HG03520 (cell line): ENCODE data around the gene ASZ1.

ENCODE experiments used
- ATAC-seq: cut with Tn5 transposase; IDR thresholded peaks from one replicate; pipeline ENCODE4 v1.9.1; 2021; ENCODE audit warnings: mild to moderate bottlenecking, moderate library complexity; ENCODE audit not compliant: unreplicated experiment

Gene ASZ1

GRCh38 chr7:117403737-117404136 lies 23.6 kb downstream of the ASZ1 start:
- ATAC-seq: no peak

GRCh38 chr7:117402109-117402508 lies 25.2 kb downstream of the ASZ1 start:
- no peak for ATAC-seq

GRCh38 chr7:117401293-117402002 lies 25.8 kb downstream of the ASZ1 start:
- peak; percentile 85 for ATAC-seq

GRCh38 chr7:117399820-117400422 lies 27.4 kb downstream of the ASZ1 start:
- no peak for ATAC-seq

- no peak for ATAC-seq
These were observed 31.6 kb downstream of the ASZ1 start for GRCh38 chr7:117395743-117396142.

GRCh38 chr7:117393781-117394180 lies 33.5 kb downstream of the ASZ1 start:
- ATAC-seq: no peak

GRCh38 chr7:117389871-117390270 lies 37.4 kb downstream of the ASZ1 start:
- no peak for ATAC-seq

GRCh38 chr7:117386110-117386706 lies 41.1 kb downstream of the ASZ1 start:
- no peak for ATAC-seq

- peak; percentile 60 for ATAC-seq
These were observed 41.8 kb downstream of the ASZ1 start for GRCh38 chr7:117385363-117386109.

- ATAC-seq: no peak
These were observed 42.5 kb downstream of the ASZ1 start for GRCh38 chr7:117384688-117385362.

- no peak for ATAC-seq
These were observed 43.7 kb downstream of the ASZ1 start for GRCh38 chr7:117383483-117384189.

- ATAC-seq: no peak
These were observed 44.2 kb downstream of the ASZ1 start for GRCh38 chr7:117383046-117383445.

GRCh38 chr7:117381362-117381761 lies 45.9 kb downstream of the ASZ1 start:
- no peak for ATAC-seq

- no peak for ATAC-seq
These were observed 51.9 kb downstream of the ASZ1 start for GRCh38 chr7:117375380-117375779.

- no peak for ATAC-seq
These were observed 55.2 kb downstream of the ASZ1 start for GRCh38 chr7:117372073-117372472.

GRCh38 chr7:117364339-117365080 lies 62.8 kb downstream of the ASZ1 start:
- no peak for ATAC-seq

GRCh38 chr7:117362294-117362888 lies 64.9 kb downstream of the ASZ1 start:
- no peak for ATAC-seq

GRCh38 chr7:117350027-117350426 lies 77.3 kb downstream of the ASZ1 start:
- ATAC-seq: no peak

- no peak for ATAC-seq
These were observed 77.7 kb downstream of the ASZ1 start for GRCh38 chr7:117349570-117349969.
